ENCODE data around the gene NID1.

- TF ChIP-seq EZH2 (IDR thresholded peaks at IDR 0.05; ENCODE audit: insufficient read depth, poor library complexity, severe bottlenecking) (no peak), EZH2phosphoT487 (IDR thresholded peaks at IDR 0.05; ENCODE audit: insufficient read depth, low read depth) (no peak)
These were observed 75.8 kb downstream of the NID1 start for GRCh38 chr1:235989105-235989504.
